ENCODE results near the gene C2orf92. TPM values are rescaled to one million over a fixed set of nuclear protein-coding genes. Genes with fewer than 3 reads are reported as not detected.

C2orf92 gene
- total RNA-seq, 1 donor from 2014 or later: 3.3 TPM

DNA sequence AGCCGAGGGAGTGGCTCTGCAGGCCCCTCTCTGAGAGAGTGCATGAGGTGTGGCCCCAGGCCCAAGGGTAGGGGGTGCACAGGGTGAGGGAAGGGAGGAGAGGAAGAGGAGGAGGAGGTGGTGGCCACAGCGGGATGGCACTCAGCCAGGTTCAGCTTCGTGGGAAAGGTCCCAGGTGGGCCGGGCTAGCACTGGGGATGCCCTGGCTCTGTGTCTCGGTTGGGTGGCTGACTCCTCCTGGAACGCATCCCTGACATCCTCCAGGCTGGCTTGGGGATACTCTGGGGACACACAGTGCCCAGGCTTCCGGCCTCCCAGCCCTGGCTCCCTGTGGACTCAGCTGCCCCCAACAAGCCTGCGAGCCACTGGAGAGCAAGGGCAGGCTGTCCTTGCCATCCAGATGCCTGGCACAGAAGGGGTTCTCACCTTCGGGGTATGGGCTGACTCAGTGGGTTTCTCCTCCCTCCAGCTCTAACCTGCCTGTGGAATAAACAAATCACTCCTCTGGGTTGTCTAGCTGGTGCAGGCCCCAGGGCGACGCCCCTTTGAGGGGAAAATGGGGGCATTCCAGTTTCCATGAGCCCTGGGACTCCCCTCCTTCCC is 43.3 kb downstream of the C2orf92 start:
- H2AFZ ChIP-seq (replicated peaks): peak overlapping the region; percentile 40
- H3K9me3 ChIP-seq (ENCODE audit: low read depth): no peaks in the 10 kb centered on the region
- H3K36me3 ChIP-seq: no peaks in the 10 kb centered on the region
- no peak overlapping the region for H3K4me3 ChIP-seq
- Mint-ChIP-seq H3K4me1 (peaks cover 20% of the 10 kb centered on the region), H3K36me3 (peaks cover 1% of the 10 kb centered on the region), H3K9me3 (no peaks in the 10 kb centered on the region), H3K27ac (no peak overlapping the region), H3K4me3 (no peak overlapping the region), H3K27me3 (ENCODE audit: insufficient read depth, low read depth) (peaks cover 10% of the 10 kb centered on the region)
- H3K27me3 ChIP-seq: no peaks in the 10 kb centered on the region
- no peaks in the 10 kb centered on the region for H3F3A ChIP-seq (ENCODE audit: low read depth)
- no peak for DNase-seq (ENCODE audit: low spot score)
- no peak overlapping the region for H3K27ac ChIP-seq
- H4K20me1 ChIP-seq (ENCODE audit: low read depth): no peaks in the 10 kb centered on the region
- no peak overlapping the region for H3K4me2 ChIP-seq
- no peak overlapping the region for H3K9ac ChIP-seq
- no peaks in the 10 kb centered on the region for H3K79me2 ChIP-seq (ENCODE audit: low read depth)
- TF ChIP-seq, protein P1, sequence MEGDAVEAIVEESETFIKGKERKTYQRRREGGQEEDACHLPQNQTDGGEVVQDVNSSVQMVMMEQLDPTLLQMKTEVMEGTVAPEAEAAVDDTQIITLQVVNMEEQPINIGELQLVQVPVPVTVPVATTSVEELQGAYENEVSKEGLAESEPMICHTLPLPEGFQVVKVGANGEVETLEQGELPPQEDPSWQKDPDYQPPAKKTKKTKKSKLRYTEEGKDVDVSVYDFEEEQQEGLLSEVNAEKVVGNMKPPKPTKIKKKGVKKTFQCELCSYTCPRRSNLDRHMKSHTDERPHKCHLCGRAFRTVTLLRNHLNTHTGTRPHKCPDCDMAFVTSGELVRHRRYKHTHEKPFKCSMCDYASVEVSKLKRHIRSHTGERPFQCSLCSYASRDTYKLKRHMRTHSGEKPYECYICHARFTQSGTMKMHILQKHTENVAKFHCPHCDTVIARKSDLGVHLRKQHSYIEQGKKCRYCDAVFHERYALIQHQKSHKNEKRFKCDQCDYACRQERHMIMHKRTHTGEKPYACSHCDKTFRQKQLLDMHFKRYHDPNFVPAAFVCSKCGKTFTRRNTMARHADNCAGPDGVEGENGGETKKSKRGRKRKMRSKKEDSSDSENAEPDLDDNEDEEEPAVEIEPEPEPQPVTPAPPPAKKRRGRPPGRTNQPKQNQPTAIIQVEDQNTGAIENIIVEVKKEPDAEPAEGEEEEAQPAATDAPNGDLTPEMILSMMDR (IDR thresholded peaks at IDR 0.05): no peak
- TF ChIP-seq EZH2phosphoT487 (IDR thresholded peaks at IDR 0.05) (no peak), EZH2 (IDR thresholded peaks at IDR 0.05) (no peak)
- H3K4me1 ChIP-seq: no peaks in the 10 kb centered on the region

DNA sequence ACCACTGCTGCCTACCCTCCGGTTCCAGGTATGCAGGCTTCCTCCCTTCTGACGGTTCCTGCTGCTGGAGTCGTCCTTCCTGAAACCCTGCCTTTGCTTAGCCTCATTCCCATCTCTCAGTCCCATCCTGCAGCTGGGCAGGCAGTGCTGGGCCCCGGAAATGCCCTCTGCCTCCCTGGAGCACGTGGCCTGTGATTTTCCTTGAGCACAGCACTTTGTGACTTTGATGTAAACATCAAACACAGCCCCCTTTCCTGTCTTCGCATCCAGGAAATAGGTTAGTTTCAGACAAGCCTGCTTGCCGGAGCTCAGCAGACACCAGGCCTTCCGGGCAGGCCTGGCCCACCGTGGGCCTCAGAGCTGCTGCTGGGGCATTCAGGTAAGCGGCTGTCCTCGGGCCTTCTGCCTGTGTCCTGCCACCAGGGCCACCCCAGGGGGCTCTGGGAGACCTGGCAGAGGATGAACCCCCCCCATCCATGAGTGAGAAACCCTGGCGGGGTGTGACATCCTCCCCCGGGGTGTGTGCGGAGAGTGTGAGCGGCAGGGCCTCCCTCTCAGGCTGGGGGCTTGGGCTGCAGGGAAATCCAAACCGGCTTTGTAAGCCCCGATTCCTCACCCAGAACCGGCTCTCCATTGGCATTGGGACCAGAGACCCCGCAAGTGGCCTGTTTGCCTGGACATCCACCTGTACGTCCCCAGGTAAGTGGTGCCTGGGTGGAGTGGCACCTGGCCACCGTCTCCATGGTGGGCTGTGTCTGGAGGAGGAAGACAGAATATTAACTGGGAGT is 44.0 kb downstream of the C2orf92 start, which contains the start of gene ZAP70:
Gene ZAP70, plus strand, starts transcription at position 281 of the 788 bp plus-strand sequence. CDS start 10,461 bp downstream, outside the sequence.
- no peaks in the 10 kb centered on the region for H3K79me2 ChIP-seq (ENCODE audit: low read depth)
- H3K27me3 ChIP-seq: no peaks in the 10 kb centered on the region
- no peak within 1 kb of the TSS for H3K27ac ChIP-seq
- Mint-ChIP-seq H3K27ac (peak within 1 kb of the TSS; percentile 72), H3K4me1 (peaks cover 23% of the 10 kb centered on the region), H3K9me3 (no peaks in the 10 kb centered on the region), H3K4me3 (no peak within 1 kb of the TSS), H3K27me3 (ENCODE audit: insufficient read depth, low read depth) (peaks cover 10% of the 10 kb centered on the region), H3K36me3 (peaks cover 1% of the 10 kb centered on the region)
- no peak within 1 kb of the TSS for H3K9ac ChIP-seq
- no peak within 1 kb of the TSS for H3K4me3 ChIP-seq
- H2AFZ ChIP-seq (replicated peaks): peak within 1 kb of the TSS; percentile 40
- H3K4me2 ChIP-seq: no peak within 1 kb of the TSS
- TF ChIP-seq EZH2 (IDR thresholded peaks at IDR 0.05) (no peak), EZH2phosphoT487 (IDR thresholded peaks at IDR 0.05) (no peak)
- TF ChIP-seq, protein P1 (IDR thresholded peaks at IDR 0.05): no peak
- no peaks in the 10 kb centered on the region for H3K4me1 ChIP-seq
- H3K36me3 ChIP-seq: no peaks in the 10 kb centered on the region
- no peak for DNase-seq (ENCODE audit: low spot score)
- no peaks in the 10 kb centered on the region for H4K20me1 ChIP-seq (ENCODE audit: low read depth)
- no peaks in the 10 kb centered on the region for H3F3A ChIP-seq (ENCODE audit: low read depth)
- no peaks in the 10 kb centered on the region for H3K9me3 ChIP-seq (ENCODE audit: low read depth)

DNA sequence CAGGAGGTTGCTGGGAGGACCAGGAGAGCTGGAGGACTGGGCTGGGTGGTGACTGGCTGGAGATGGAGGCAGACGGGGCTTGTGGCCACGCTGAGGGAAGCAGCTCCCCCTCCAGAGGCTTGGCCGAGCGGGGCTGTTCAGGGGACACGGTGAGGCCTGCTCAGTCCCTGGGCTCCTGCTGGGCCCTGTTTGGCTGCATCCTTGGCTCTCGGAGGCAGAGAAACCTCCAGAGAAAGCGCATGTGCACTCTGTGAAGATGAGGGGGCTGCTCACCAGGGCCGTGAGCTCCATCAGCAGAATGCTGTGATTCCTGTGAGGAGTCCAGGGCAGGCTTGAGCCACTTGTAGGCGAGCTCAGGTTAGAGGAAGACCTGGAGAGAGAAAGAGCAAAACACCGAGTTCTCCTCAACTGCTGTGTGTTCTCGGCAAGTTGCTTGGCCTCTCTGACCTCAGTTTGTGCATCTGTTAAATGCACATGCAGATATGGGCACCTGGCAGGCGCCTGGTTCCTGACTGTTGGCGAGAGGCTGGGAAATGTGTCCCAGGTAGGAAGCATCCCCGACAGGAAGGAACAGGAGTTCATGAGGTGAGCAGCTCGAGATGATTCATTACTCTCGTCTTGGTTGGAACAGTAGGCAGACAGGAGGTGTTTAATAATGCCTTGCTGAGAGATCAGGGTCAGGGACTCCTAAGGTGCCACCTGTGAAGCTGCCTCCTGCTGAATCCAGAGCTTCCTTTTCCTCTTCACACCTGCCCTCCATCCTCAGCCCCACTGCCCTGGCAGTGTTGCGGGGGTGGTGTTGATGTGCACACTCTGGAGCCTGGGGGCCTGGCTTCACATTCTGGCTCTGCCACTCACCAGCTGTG is 44.8 kb downstream of the C2orf92 start:
- peaks cover 1% of the 10 kb centered on the region for H3K36me3 Mint-ChIP-seq
- H3K27ac Mint-ChIP-seq: peak overlapping the region; percentile 21
- no peak overlapping the region for H2AFZ ChIP-seq (replicated peaks)
- H3K27me3 Mint-ChIP-seq (ENCODE audit: insufficient read depth, low read depth): peaks cover 7% of the 10 kb centered on the region
- peaks cover 23% of the 10 kb centered on the region for H3K4me1 Mint-ChIP-seq
- H3F3A ChIP-seq (ENCODE audit: low read depth): no peaks in the 10 kb centered on the region
- H3K4me1 ChIP-seq: no peaks in the 10 kb centered on the region
- no peak overlapping the region for H3K4me2 ChIP-seq
- no peaks in the 10 kb centered on the region for H3K9me3 Mint-ChIP-seq
- DNase-seq (ENCODE audit: low spot score): no peak
- no peak overlapping the region for H3K4me3 ChIP-seq
- H4K20me1 ChIP-seq (ENCODE audit: low read depth): no peaks in the 10 kb centered on the region
- no peaks in the 10 kb centered on the region for H3K9me3 ChIP-seq (ENCODE audit: low read depth)
- no peaks in the 10 kb centered on the region for H3K27me3 ChIP-seq
- no peak for TF ChIP-seq EZH2 (IDR thresholded peaks at IDR 0.05)
- TF ChIP-seq, protein P1 (IDR thresholded peaks at IDR 0.05): no peak
- no peak for TF ChIP-seq EZH2phosphoT487 (IDR thresholded peaks at IDR 0.05)
- no peaks in the 10 kb centered on the region for H3K79me2 ChIP-seq (ENCODE audit: low read depth)
- H3K36me3 ChIP-seq: no peaks in the 10 kb centered on the region
- no peak overlapping the region for H3K4me3 Mint-ChIP-seq
- H3K9ac ChIP-seq: no peak overlapping the region
- no peak overlapping the region for H3K27ac ChIP-seq

All from neural progenitor cell (in vitro differentiated cells).